ENCODE data around the gene SYNJ2BP.
A peak's percentile ranks its signal among the peaks of the same experiment; 100 is the strongest.
"Not testable (repeated sequence)": the region's sequence is repeated elsewhere in the genome, so short reads cannot be mapped to it uniquely, and the experiment has no call there.

The SYNJ2BP gene

GRCh38 chr14:70416725-70417349 is at the start of gene SYNJ2BP:
SYNJ2BP (minus strand) TSS chr14:70417090; CDS start chr14:70416963, 127 bp downstream.
- DNase-seq = peak; percentile 54

GRCh38 chr14:70454731-70455130 is 37.8 kb upstream of the SYNJ2BP start:
- DNase-seq = no peak

- DNase-seq = no peak
Observed at GRCh38 chr14:70451874-70452273, 35.0 kb upstream of the SYNJ2BP start, which contains the start of gene ADAM21. ADAM21 (plus strand) TSS chr14:70452174; CDS start chr14:70457500, 5,326 bp downstream.

- DNase-seq = no peak
Observed at GRCh38 chr14:70448633-70449340, 31.9 kb upstream of the SYNJ2BP start.

- no peak for DNase-seq
Observed at GRCh38 chr14:70442750-70443149, 25.9 kb upstream of the SYNJ2BP start.

- no peak for DNase-seq
Observed at GRCh38 chr14:70441641-70442040, 24.8 kb upstream of the SYNJ2BP start.

GRCh38 chr14:70436867-70437266 is 20.0 kb upstream of the SYNJ2BP start:
- no peak for DNase-seq

- DNase-seq = not testable (repeated sequence)
Observed at GRCh38 chr14:70426555-70426954, 9.7 kb upstream of the SYNJ2BP start.

- no peak for DNase-seq
Observed at GRCh38 chr14:70425354-70425753, 8.5 kb upstream of the SYNJ2BP start.

- no peak for DNase-seq
Observed at GRCh38 chr14:70422538-70422937, 5.6 kb upstream of the SYNJ2BP start.

- DNase-seq = not testable (repeated sequence)
Observed at GRCh38 chr14:70419270-70419931, 2.5 kb upstream of the SYNJ2BP start.

- no peak for DNase-seq
Observed at GRCh38 chr14:70416338-70416724, 559 bp downstream of the SYNJ2BP start.

- no peak for DNase-seq
Observed at GRCh38 chr14:70415788-70416187, 1.1 kb downstream of the SYNJ2BP start.

- no peak for DNase-seq
Observed at GRCh38 chr14:70407621-70408020, 9.3 kb downstream of the SYNJ2BP start.

GRCh38 chr14:70406216-70406615 is 10.7 kb downstream of the SYNJ2BP start:
- not testable (repeated sequence) for DNase-seq

GRCh38 chr14:70403335-70403734 is 13.6 kb downstream of the SYNJ2BP start:
- DNase-seq = not testable (repeated sequence)

- no peak for DNase-seq
Observed at GRCh38 chr14:70401643-70402042, 15.2 kb downstream of the SYNJ2BP start.

GRCh38 chr14:70398706-70399431 is 18.0 kb downstream of the SYNJ2BP start:
- no peak for DNase-seq

GRCh38 chr14:70398280-70398679 is 18.6 kb downstream of the SYNJ2BP start:
- DNase-seq = no peak

- no peak for DNase-seq
Observed at GRCh38 chr14:70397746-70398145, 19.1 kb downstream of the SYNJ2BP start.

- no peak for DNase-seq
Observed at GRCh38 chr14:70394674-70395306, 22.1 kb downstream of the SYNJ2BP start.

- DNase-seq = no peak
Observed at GRCh38 chr14:70392676-70393075, 24.2 kb downstream of the SYNJ2BP start.
